H1 (cell line): ENCODE results near the gene CAPG. TPM values are rescaled to one million over a fixed set of nuclear protein-coding genes. Genes with fewer than 3 reads are reported as not detected.

Experiments used
- BRCA1 ChIP-seq: IDR thresholded peaks from 2 replicates; pipeline ENCODE4 v1.6.1; 2012; ENCODE audit warnings: low read depth, low read length, improper control_type of control experiment
- HDAC2 ChIP-seq, 2 experiments: fragments of 300-600 bp in 1 of 2; sonication (generic) in 1 of 2; IDR thresholded peaks; 2 replicates each; pipeline ENCODE4 v1.6.1; 2011 to 2012; ENCODE audit warnings: low read depth in 2 of 2, low read length in 2 of 2, mild to moderate bottlenecking in 2 of 2, moderate library complexity in 2 of 2, borderline replicate concordance in 1 of 2, inconsistent platforms in 1 of 2
- KDM4A ChIP-seq: IDR thresholded peaks from one replicate; pipeline ENCODE4 v1.7.1; 2012; ENCODE audit warnings: low read depth, mild to moderate bottlenecking, moderate library complexity, low read length, inconsistent platforms; ENCODE audit not compliant: severe bottlenecking
- polyA plus RNA-seq, 7 experiments: library from polyadenylated mRNA; depleted of rRNA in 3 of 7; stranded (reverse) in 5 of 7; unstranded in 2 of 7; fragments of >200 nt in 5 of 7; fragments of 200-250 nt in 2 of 7; gene quantifications; 1 replicate in 5 of 7; 2 replicates in 1 of 7; 4 replicates in 1 of 7; pipeline versions ENCODE4 v1.2.1 to v1.2.3, GENCODE V29; 2011 to 2013; ENCODE audit warnings: missing spikeins in 2 of 7, mixed read lengths in 2 of 7
- total RNA-seq: library from RNA; stranded (reverse); fragmentation: NEBNext Ultra II Directional; extraction: Animal tissue kit (Norgen Biotek cat#: 25700); gene quantifications from 2 replicates; pipeline ENCODE4 v1.2.1, GENCODE V29; 2021

Gene CAPG
- total and polyA plus RNA-seq, 2 of the 8 experiments (the other 6 are each of a cell fraction or from before 2014, with no cell fraction given) = 80.5 to 89.0 TPM

GRCh38 chr2:85425588-85425987 is 15.4 kb upstream of the CAPG start (continued):
- no peak for TF ChIP-seq HDAC2 (IDR thresholded peaks at IDR 0.05; ENCODE audit: borderline replicate concordance in 1 of 2, low read depth in 2 of 2, low read length in 2 of 2)
- TF ChIP-seq BRCA1 = no peak
- TF ChIP-seq KDM4A = no peak
